HUES6 (cell line): ENCODE data around the gene IL31RA.

Source experiments
- H3K27ac ChIP-seq: 2 replicates; pipeline ENCODE4 v1.7.0; 2013; ENCODE audit warnings: low read depth, mild to moderate bottlenecking, low read length, inconsistent platforms
- H3K27me3 ChIP-seq: 2 replicates; pipeline ENCODE4 v1.6.1; 2013; ENCODE audit warnings: low read length; ENCODE audit not compliant: control insufficient read depth, insufficient read depth
- H3K36me3 ChIP-seq: 2 replicates; pipeline ENCODE4 v1.6.1; 2013; ENCODE audit warnings: low read length; ENCODE audit not compliant: control insufficient read depth, insufficient read depth
- H3K4me1 ChIP-seq: 2 replicates; pipeline ENCODE4 v1.6.1; 2013; ENCODE audit warnings: low read length; ENCODE audit not compliant: control insufficient read depth, insufficient read depth
- H3K4me3 ChIP-seq: 2 replicates; pipeline ENCODE4 v1.5.1; 2013; ENCODE audit warnings: low read depth, low read length
- H3K9ac ChIP-seq: one replicate; pipeline ENCODE4 v1.6.1; 2013; ENCODE audit warnings: mild to moderate bottlenecking, low read length
- H3K9me3 ChIP-seq: 2 replicates; pipeline ENCODE4 v1.6.1; 2013; ENCODE audit warnings: low read depth, low read length; ENCODE audit not compliant: control insufficient read depth, insufficient read depth

IL31RA gene

DNA sequence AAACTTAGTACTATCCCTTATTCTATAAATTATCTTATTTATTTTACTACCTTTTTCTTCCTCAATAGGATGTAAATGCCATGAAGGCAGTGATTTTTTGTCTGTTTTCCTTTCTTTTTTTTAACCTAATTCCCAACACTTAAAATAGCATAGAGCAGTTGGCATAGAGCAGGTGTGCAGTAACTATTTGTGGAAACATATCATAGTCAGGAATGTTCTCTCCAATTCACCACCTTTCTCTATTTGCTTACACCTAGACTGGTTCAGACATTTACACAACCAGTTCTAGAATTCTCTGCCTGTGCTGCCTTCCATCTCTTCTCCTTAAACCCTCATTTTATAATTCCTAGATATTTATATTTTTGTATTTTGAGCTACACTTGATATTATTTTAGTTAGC lies 49.6 kb downstream of the IL31RA start:
- Histone ChIP-seq H3K9ac (no peak overlapping the region), H3K27ac (no peak overlapping the region), H3K36me3 (no peaks in the 10 kb centered on the region), H3K27me3 (no peaks in the 10 kb centered on the region), H3K4me3 (no peak overlapping the region), H3K9me3 (no peaks in the 10 kb centered on the region), H3K4me1 (no peaks in the 10 kb centered on the region; the same call in 1 of the 2 replicates)

GRCh38 chr5:55902696-55903095 lies 51.5 kb downstream of the IL31RA start:
- Histone ChIP-seq H3K4me1 (no peaks in the 10 kb centered on the region; the same call in 1 of the 2 replicates), H3K9me3 (no peaks in the 10 kb centered on the region), H3K27ac (no peak overlapping the region)

GRCh38 chr5:55903121-55903701 lies 52.1 kb downstream of the IL31RA start:
- H3K9me3 ChIP-seq, result no peaks in the 10 kb centered on the region
- no peaks in the 10 kb centered on the region; the same call in 1 of the 2 replicates for H3K4me1 ChIP-seq
- no peaks in the 10 kb centered on the region for H3K36me3 ChIP-seq
- no peak overlapping the region for H3K4me3 ChIP-seq
- H3K27ac ChIP-seq, result no peak overlapping the region
- H3K27me3 ChIP-seq, result no peaks in the 10 kb centered on the region
- no peak overlapping the region for H3K9ac ChIP-seq

More at GRCh38 chr5:55902696-55903095, 51.5 kb downstream of the IL31RA start:
- Histone ChIP-seq H3K36me3 (no peaks in the 10 kb centered on the region), H3K27me3 (no peaks in the 10 kb centered on the region), H3K4me3 (no peak overlapping the region), H3K9ac (no peak overlapping the region)

DNA sequence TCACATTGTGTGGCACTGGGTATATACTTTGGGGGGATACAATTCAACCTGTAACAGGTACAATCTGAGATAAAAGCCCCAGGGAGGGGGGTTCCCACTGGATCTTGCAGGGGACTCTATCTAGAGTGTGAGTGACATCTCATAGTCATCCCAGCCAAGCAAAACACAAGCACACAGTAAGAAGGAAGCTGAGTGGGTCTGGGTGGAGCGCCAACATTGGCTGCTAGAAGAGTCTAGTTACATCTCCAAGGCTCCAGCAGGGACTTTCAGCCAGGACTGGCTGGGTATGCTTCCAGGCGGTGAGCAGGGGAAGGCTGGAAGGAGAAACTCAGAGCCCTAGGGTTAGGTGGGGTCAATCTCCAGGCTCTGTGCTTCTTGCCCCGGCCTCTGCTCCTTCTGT lies 53.0 kb downstream of the IL31RA start:
- Histone ChIP-seq H3K4me1 (no peaks in the 10 kb centered on the region; the same call in 1 of the 2 replicates), H3K9ac (no peak overlapping the region), H3K9me3 (no peaks in the 10 kb centered on the region), H3K36me3 (no peaks in the 10 kb centered on the region), H3K4me3 (no peak overlapping the region), H3K27me3 (no peaks in the 10 kb centered on the region), H3K27ac (no peak overlapping the region)

- Histone ChIP-seq H3K4me1 (no peaks in the 10 kb centered on the region; the same call in 1 of the 2 replicates), H3K4me3 (no peak overlapping the region), H3K9me3 (no peaks in the 10 kb centered on the region)
Measured at GRCh38 chr5:55905251-55905650, 54.1 kb downstream of the IL31RA start.

DNA sequence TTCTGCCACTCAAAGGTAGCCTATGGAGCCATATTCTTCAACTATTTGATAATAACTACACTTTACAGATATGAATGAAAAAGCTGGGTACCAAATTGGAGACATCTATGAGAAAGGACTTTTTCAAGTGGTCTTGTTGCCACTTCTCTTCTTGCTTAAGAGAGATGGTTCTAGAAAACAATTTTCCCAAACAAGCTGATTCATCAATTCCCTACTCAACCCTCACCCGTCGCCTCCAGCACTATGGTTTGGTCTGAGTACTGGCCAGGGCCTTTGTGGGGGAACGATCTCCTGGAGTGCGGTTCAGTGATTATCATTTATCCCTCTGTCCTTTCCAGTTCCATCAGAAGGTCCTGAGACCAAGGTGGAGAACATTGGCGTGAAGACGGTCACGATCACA lies 56.8 kb downstream of the IL31RA start:
- Histone ChIP-seq H3K27ac (no peak overlapping the region), H3K9me3 (no peaks in the 10 kb centered on the region), H3K36me3 (no peaks in the 10 kb centered on the region), H3K9ac (no peak overlapping the region), H3K4me1 (no peaks in the 10 kb centered on the region; the same call in 1 of the 2 replicates), H3K4me3 (no peak overlapping the region), H3K27me3 (no peaks in the 10 kb centered on the region)

More at GRCh38 chr5:55905251-55905650, 54.1 kb downstream of the IL31RA start:
- no peaks in the 10 kb centered on the region for H3K36me3 ChIP-seq
- no peak overlapping the region for H3K9ac ChIP-seq
- no peak overlapping the region for H3K27ac ChIP-seq
- no peaks in the 10 kb centered on the region for H3K27me3 ChIP-seq

DNA sequence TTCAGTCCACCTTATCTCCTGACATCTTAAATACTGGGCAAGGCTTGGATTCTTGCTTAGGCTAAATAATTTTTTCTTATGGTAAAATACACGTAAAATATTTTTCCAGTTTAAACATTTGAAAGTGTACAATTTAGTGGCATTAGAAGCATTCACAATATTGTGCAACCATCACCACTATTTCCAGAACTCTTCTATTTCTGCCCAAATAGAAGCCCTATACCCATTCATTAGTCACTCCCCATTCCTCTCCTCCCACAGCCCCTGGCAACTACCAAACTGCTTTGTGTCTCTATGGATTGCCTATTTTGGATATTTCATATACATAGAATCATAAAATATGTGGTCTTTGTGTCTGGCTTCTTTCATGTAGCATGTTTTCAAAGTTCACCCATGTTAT lies 57.6 kb downstream of the IL31RA start:
- Histone ChIP-seq H3K36me3 (no peaks in the 10 kb centered on the region), H3K4me1 (no peaks in the 10 kb centered on the region), H3K4me3 (no peak overlapping the region), H3K27ac (no peak overlapping the region), H3K9me3 (no peaks in the 10 kb centered on the region), H3K9ac (no peak overlapping the region), H3K27me3 (no peaks in the 10 kb centered on the region)

DNA sequence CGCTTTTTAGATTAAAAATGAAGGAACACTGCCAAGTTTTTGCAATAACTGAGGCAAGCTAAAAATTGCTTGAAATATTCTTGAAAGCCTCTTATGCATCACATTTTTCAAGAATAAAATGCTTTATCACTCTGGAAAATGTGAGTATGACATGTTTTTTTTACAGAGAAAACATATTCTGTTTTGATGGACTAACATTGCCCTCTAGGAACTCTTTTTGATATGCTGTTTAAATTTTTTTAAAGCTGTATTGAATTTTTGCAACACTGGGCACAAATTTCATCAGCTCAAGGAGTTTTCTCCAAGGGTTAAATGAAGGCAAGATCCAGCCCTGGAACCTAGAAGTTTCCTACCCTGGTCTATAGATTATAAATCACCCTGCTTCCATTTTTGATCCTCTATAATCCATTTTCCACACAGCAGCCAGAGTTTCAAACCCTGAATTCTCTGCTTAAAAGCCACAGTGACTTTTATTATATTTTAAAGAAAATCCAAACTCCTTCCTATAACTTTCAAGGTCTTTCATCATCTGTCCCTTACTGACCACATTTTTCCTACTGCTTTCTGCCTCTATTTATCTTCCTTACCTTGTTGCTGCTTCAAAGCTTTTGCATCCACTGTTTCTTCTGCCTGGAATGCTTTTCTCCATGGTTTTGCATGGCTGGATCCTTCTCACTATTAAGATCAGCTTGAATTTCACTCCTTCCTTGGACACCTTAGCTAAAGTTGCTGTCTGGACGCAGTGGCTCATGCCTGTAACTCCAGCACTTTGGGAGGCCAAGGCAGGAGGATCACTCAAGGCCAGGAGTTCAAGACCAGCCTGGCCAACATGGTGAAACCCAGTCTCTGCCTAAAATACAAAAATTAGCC lies 60.9 kb downstream of the IL31RA start:
- Histone ChIP-seq H3K36me3 (no peaks in the 10 kb centered on the region), H3K4me1 (no peaks in the 10 kb centered on the region), H3K9ac (no peak overlapping the region), H3K9me3 (no peaks in the 10 kb centered on the region), H3K27ac (no peak overlapping the region), H3K27me3 (no peaks in the 10 kb centered on the region), H3K4me3 (no peak overlapping the region)

DNA sequence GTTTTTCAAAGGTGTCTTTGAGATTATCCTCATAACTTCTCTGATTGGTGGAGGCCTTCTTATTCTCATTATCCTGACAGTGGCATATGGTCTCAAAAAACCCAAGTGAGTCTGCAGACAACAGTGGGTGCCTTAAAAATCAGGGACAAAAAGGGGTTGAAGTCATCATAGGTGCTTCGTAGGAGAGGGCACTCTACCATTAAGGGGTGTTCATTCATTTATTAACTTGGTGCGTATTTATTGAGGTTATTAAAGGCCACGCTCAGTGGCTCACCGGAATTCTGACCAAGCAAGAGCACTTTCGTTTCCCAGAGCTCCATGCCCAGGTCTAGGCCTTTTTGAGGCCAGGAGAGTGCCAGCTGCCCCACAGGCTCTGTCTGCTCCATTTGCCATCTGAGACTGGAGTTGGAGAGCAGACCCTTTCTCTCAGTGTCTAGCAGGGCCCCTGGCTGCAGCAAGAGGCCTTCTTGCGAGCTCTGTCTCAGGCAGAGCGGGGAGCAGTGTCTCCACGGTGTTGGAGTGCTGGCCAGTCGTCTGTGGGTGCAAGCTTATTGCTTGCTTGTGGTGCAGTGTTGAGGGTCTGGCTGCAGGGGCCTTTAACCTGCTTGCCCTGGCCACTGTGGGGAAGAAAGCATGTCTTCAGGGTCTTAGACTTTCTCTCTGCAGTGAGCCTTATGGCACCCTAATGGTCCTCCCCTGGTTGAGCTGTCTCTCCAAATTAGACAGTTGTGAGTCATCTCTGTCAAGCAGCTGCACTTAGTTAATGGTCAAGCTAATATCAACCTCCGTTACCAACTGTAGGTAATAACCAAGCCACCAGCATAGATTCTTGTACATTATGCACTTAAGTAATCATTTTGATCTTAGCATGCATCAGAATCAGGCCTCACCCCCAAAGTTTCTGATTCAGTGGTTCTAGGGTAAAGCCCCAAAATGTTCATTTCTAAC lies 62.6 kb downstream of the IL31RA start:
- Histone ChIP-seq H3K27me3 (no peaks in the 10 kb centered on the region), H3K27ac (no peak overlapping the region), H3K9ac (no peak overlapping the region), H3K9me3 (no peaks in the 10 kb centered on the region), H3K36me3 (no peaks in the 10 kb centered on the region), H3K4me3 (no peak overlapping the region), H3K4me1 (no peaks in the 10 kb centered on the region)

DNA sequence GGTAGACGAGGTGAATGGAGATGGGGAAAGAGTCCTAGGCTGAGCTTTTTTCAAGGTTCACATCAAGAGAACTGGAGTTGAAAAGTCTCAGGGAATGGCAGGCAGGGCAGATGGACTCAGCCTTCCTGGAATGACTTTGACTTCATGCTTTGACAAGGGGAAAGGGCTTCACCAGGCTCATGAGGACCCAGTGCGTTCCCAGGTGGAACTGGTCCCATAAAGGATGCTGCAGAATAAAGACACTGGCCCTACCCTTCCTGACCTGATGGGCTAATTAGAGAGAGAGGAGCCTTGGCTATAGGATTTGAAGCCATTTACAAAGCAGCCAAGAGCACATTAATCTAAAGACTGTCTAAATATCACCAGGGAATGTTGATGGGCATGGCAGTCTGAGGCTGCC lies 63.8 kb downstream of the IL31RA start:
- Histone ChIP-seq H3K4me1 (no peaks in the 10 kb centered on the region), H3K36me3 (no peaks in the 10 kb centered on the region), H3K27ac (no peak overlapping the region), H3K27me3 (no peaks in the 10 kb centered on the region), H3K9ac (no peak overlapping the region), H3K4me3 (no peak overlapping the region), H3K9me3 (no peaks in the 10 kb centered on the region)
